ENCODE measurements around the gene SCML2. TPM values are rescaled to one million over a fixed set of nuclear protein-coding genes. Genes with fewer than 3 reads are reported as not detected.

SCML2 gene
- total and polyA plus RNA-seq, 2 experiments from 2014 or later, result 20.3 to 21.5 TPM

- Mint-ChIP-seq H3K4me1 (peaks cover 4% of the 10 kb centered on the region; the same call in 1 of the 3 replicates), H3K36me3 (ENCODE audit: low read depth) (peaks cover 25% of the 10 kb centered on the region), H3K4me3 (no peak overlapping the region), H3K27me3 (ENCODE audit: insufficient read depth, low read depth, poor library complexity) (peaks cover 2% of the 10 kb centered on the region), H3K9me3 (peaks cover 18% of the 10 kb centered on the region), H3K27ac (no peak overlapping the region)
- no peaks in the 10 kb centered on the region for H3F3A ChIP-seq (replicated peaks; ENCODE audit: low read depth)
- H3K27ac ChIP-seq (ENCODE audit: low read depth), result no peak overlapping the region
- no peaks in the 10 kb centered on the region for H4K20me1 ChIP-seq (replicated peaks; ENCODE audit: insufficient read depth)
- no peaks in the 10 kb centered on the region for H3K9me2 ChIP-seq (ENCODE audit: insufficient read depth)
- no peak overlapping the region for H3K4me3 ChIP-seq
- H3K27me3 ChIP-seq (ENCODE audit: insufficient read depth), result no peaks in the 10 kb centered on the region
- H3K4me1 ChIP-seq (ENCODE audit: insufficient read depth), result no peaks in the 10 kb centered on the region
- ATAC-seq (no peak), DNase-seq (ENCODE audit: low spot score) (no peak)
- H3K79me2 ChIP-seq (replicated peaks; ENCODE audit: insufficient read depth), result no peaks in the 10 kb centered on the region
- no peaks in the 10 kb centered on the region for H3K36me3 ChIP-seq (ENCODE audit: insufficient read depth)
- no peak overlapping the region for H2AFZ ChIP-seq
- TF ChIP-seq EZH2 (IDR thresholded peaks at IDR 0.05; ENCODE audit: low read depth, unreplicated experiment) (no peak), ETS1 (IDR thresholded peaks at IDR 0.05) (no peak), STAT1 (IDR thresholded peaks at IDR 0.05; ENCODE audit: unreplicated experiment) (no peak), CREB1 (CRISPR knock-in tag; IDR thresholded peaks at IDR 0.05; ENCODE audit: low read depth) (no peak), POLR2AphosphoS5 (IDR thresholded peaks at IDR 0.05; ENCODE audit: low read depth) (no peak), EZH2phosphoT487 (IDR thresholded peaks at IDR 0.05; ENCODE audit: unreplicated experiment) (no peak), ZNF331 (CRISPR knock-in tag; IDR thresholded peaks at IDR 0.05; ENCODE audit: low read depth) (no peak), JUNB (IDR thresholded peaks at IDR 0.05; ENCODE audit: unreplicated experiment) (no peak), CTCF (conservative IDR thresholded peaks at IDR 0.05; ENCODE audit: low read depth in 2 of 2) (no peak), ZNF114 (CRISPR knock-in tag; IDR thresholded peaks at IDR 0.05) (no peak), NANOG (IDR thresholded peaks at IDR 0.05; ENCODE audit: borderline replicate concordance) (no peak)
- TF ChIP-seq, protein P1, sequence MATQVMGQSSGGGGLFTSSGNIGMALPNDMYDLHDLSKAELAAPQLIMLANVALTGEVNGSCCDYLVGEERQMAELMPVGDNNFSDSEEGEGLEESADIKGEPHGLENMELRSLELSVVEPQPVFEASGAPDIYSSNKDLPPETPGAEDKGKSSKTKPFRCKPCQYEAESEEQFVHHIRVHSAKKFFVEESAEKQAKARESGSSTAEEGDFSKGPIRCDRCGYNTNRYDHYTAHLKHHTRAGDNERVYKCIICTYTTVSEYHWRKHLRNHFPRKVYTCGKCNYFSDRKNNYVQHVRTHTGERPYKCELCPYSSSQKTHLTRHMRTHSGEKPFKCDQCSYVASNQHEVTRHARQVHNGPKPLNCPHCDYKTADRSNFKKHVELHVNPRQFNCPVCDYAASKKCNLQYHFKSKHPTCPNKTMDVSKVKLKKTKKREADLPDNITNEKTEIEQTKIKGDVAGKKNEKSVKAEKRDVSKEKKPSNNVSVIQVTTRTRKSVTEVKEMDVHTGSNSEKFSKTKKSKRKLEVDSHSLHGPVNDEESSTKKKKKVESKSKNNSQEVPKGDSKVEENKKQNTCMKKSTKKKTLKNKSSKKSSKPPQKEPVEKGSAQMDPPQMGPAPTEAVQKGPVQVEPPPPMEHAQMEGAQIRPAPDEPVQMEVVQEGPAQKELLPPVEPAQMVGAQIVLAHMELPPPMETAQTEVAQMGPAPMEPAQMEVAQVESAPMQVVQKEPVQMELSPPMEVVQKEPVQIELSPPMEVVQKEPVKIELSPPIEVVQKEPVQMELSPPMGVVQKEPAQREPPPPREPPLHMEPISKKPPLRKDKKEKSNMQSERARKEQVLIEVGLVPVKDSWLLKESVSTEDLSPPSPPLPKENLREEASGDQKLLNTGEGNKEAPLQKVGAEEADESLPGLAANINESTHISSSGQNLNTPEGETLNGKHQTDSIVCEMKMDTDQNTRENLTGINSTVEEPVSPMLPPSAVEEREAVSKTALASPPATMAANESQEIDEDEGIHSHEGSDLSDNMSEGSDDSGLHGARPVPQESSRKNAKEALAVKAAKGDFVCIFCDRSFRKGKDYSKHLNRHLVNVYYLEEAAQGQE (IDR thresholded peaks at IDR 0.05; ENCODE audit: unreplicated experiment), result no peak
- TF ChIP-seq, protein P2, sequence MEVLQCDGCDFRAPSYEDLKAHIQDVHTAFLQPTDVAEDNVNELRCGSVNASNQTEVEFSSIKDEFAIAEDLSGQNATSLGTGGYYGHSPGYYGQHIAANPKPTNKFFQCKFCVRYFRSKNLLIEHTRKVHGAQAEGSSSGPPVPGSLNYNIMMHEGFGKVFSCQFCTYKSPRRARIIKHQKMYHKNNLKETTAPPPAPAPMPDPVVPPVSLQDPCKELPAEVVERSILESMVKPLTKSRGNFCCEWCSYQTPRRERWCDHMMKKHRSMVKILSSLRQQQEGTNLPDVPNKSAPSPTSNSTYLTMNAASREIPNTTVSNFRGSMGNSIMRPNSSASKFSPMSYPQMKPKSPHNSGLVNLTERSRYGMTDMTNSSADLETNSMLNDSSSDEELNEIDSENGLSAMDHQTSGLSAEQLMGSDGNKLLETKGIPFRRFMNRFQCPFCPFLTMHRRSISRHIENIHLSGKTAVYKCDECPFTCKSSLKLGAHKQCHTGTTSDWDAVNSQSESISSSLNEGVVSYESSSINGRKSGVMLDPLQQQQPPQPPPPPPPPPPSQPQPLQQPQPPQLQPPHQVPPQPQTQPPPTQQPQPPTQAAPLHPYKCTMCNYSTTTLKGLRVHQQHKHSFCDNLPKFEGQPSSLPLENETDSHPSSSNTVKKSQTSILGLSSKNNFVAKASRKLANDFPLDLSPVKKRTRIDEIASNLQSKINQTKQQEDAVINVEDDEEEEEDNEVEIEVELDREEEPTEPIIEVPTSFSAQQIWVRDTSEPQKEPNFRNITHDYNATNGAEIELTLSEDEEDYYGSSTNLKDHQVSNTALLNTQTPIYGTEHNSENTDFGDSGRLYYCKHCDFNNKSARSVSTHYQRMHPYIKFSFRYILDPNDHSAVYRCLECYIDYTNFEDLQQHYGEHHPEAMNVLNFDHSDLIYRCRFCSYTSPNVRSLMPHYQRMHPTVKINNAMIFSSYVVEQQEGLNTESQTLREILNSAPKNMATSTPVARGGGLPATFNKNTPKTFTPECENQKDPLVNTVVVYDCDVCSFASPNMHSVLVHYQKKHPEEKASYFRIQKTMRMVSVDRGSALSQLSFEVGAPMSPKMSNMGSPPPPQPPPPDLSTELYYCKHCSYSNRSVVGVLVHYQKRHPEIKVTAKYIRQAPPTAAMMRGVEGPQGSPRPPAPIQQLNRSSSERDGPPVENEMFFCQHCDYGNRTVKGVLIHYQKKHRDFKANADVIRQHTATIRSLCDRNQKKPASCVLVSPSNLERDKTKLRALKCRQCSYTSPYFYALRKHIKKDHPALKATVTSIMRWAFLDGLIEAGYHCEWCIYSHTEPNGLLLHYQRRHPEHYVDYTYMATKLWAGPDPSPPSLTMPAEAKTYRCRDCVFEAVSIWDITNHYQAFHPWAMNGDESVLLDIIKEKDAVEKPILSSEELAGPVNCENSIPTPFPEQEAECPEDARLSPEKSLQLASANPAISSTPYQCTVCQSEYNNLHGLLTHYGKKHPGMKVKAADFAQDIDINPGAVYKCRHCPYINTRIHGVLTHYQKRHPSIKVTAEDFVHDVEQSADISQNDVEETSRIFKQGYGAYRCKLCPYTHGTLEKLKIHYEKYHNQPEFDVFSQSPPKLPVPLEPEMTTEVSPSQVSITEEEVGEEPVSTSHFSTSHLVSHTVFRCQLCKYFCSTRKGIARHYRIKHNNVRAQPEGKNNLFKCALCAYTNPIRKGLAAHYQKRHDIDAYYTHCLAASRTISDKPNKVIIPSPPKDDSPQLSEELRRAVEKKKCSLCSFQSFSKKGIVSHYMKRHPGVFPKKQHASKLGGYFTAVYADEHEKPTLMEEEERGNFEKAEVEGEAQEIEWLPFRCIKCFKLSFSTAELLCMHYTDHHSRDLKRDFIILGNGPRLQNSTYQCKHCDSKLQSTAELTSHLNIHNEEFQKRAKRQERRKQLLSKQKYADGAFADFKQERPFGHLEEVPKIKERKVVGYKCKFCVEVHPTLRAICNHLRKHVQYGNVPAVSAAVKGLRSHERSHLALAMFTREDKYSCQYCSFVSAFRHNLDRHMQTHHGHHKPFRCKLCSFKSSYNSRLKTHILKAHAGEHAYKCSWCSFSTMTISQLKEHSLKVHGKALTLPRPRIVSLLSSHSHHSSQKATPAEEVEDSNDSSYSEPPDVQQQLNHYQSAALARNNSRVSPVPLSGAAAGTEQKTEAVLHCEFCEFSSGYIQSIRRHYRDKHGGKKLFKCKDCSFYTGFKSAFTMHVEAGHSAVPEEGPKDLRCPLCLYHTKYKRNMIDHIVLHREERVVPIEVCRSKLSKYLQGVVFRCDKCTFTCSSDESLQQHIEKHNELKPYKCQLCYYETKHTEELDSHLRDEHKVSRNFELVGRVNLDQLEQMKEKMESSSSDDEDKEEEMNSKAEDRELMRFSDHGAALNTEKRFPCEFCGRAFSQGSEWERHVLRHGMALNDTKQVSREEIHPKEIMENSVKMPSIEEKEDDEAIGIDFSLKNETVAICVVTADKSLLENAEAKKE (CRISPR knock-in tag; IDR thresholded peaks at IDR 0.05), result no peak
- H3K4me2 ChIP-seq, result no peak overlapping the region
Observed at GRCh38 chrX:18272222-18272621, 82.3 kb downstream of the SCML2 start.
